Measurements from ENCODE around the gene ARHGAP1. TPM values are rescaled to one million over a fixed set of nuclear protein-coding genes. Genes with fewer than 3 reads are reported as not detected.

ARHGAP1 gene
- total RNA-seq, 1 donor from 2014 or later, result 58.0 TPM

- ATAC-seq (ENCODE audit: low read depth) (no peak), DNase-seq (no peak)
- Mint-ChIP-seq H3K4me3 (no peak overlapping the region), H3K27me3 (no peaks in the 10 kb centered on the region), H3K27ac (no peak overlapping the region), H3K9me3 (no peaks in the 10 kb centered on the region), H3K4me1 (no peaks in the 10 kb centered on the region), H3K36me3 (ENCODE audit: low read depth) (peaks cover 72% of the 10 kb centered on the region)
- ChIA-PET CTCF (no interaction called here), POLR2A (interaction anchor here (0.6 kb wide), 1 partner anchor 9 kb away, joined by 3 read pairs; no protein-coding TSS in a partner anchor)
- no peak for TF ChIP-seq CTCF (IDR thresholded peaks at IDR 0.05)
- intact Hi-C loops (cut with micrococcal nuclease), result no loop called here
Measured at GRCh38 chr11:46657186-46657585, 43.2 kb downstream of the ARHGAP1 start.

GRCh38 chr11:46655631-46656030 is 44.8 kb downstream of the ARHGAP1 start:
- ChIA-PET CTCF (no interaction called here), POLR2A (no interaction called here)
- no peak for DNase-seq
- Mint-ChIP-seq H3K4me3 (no peak overlapping the region), H3K36me3 (ENCODE audit: low read depth) (peaks cover 75% of the 10 kb centered on the region), H3K9me3 (no peaks in the 10 kb centered on the region), H3K27ac (no peak overlapping the region), H3K27me3 (no peaks in the 10 kb centered on the region), H3K4me1 (no peaks in the 10 kb centered on the region)
- intact Hi-C loops (cut with micrococcal nuclease), result no loop called here
- ATAC-seq (ENCODE audit: low read depth), result no peak
- TF ChIP-seq CTCF (IDR thresholded peaks at IDR 0.05), result no peak

- no peak overlapping the region for H3K27ac Mint-ChIP-seq
- peaks cover 81% of the 10 kb centered on the region for H3K36me3 Mint-ChIP-seq (ENCODE audit: low read depth)
- ATAC-seq (ENCODE audit: low read depth), result no peak
- intact Hi-C loops (cut with micrococcal nuclease), result no loop called here
- no peaks in the 10 kb centered on the region for H3K4me1 Mint-ChIP-seq
- no peaks in the 10 kb centered on the region for H3K9me3 Mint-ChIP-seq
- no peak overlapping the region for H3K4me3 Mint-ChIP-seq
- TF ChIP-seq CTCF (IDR thresholded peaks at IDR 0.05), result no peak
- ChIA-PET POLR2A (no interaction called here), CTCF (no interaction called here)
- no peak for DNase-seq
- no peaks in the 10 kb centered on the region for H3K27me3 Mint-ChIP-seq
Measured at GRCh38 chr11:46649180-46649738, 51.2 kb downstream of the ARHGAP1 start.

- H3K27me3 Mint-ChIP-seq, result no peaks in the 10 kb centered on the region
- no peak for ATAC-seq (ENCODE audit: low read depth)
- no peak for TF ChIP-seq CTCF (IDR thresholded peaks at IDR 0.05)
- POLR2A ChIA-PET, result no interaction called here
- peaks cover 75% of the 10 kb centered on the region for H3K36me3 Mint-ChIP-seq (ENCODE audit: low read depth)
- no peaks in the 10 kb centered on the region for H3K9me3 Mint-ChIP-seq
- CTCF ChIA-PET, result no interaction called here
- no peak for DNase-seq
- H3K27ac Mint-ChIP-seq, result no peak overlapping the region
- H3K4me1 Mint-ChIP-seq, result no peaks in the 10 kb centered on the region
- intact Hi-C loops (cut with micrococcal nuclease), result no loop called here
- no peak overlapping the region for H3K4me3 Mint-ChIP-seq
Measured at GRCh38 chr11:46643986-46644385, 56.4 kb downstream of the ARHGAP1 start.

GRCh38 chr11:46643531-46643930 is 56.9 kb downstream of the ARHGAP1 start:
- ATAC-seq (ENCODE audit: low read depth) (no peak), DNase-seq (no peak)
- intact Hi-C loops (cut with micrococcal nuclease), result no loop called here
- no peak overlapping the region for H3K4me3 Mint-ChIP-seq
- H3K9me3 Mint-ChIP-seq, result no peaks in the 10 kb centered on the region
- H3K4me1 Mint-ChIP-seq, result no peaks in the 10 kb centered on the region
- TF ChIP-seq CTCF (IDR thresholded peaks at IDR 0.05), result no peak
- H3K36me3 Mint-ChIP-seq (ENCODE audit: low read depth), result peaks cover 76% of the 10 kb centered on the region
- ChIA-PET POLR2A (no interaction called here), CTCF (no interaction called here)
- no peaks in the 10 kb centered on the region for H3K27me3 Mint-ChIP-seq
- H3K27ac Mint-ChIP-seq, result no peak overlapping the region
